IMR-90 (cell line): Measurements from ENCODE around the gene LECT2. TPM values are rescaled to one million over a fixed set of nuclear protein-coding genes. Genes with fewer than 3 reads are reported as not detected.
A peak's percentile ranks its signal among the peaks of the same experiment; 100 is the strongest.

ENCODE experiments used
- ATAC-seq: fragments of 200-7000 bp; cut with Tn5 transposase; 2 replicates; pipeline ENCODE4 v1.9.1; 2020; ENCODE audit warnings: low read depth, mild to moderate bottlenecking, moderate library complexity
- BruUV-seq: library from RNA; stranded (reverse); fragments of 400-500 nt; replicated peaks from 2 replicates; lab custom pipeline; 2021; lab: Mats Ljungman, UMichigan
- CTCF ChIA-PET: fragments of 300-600 bp; formaldehyde crosslinking; extraction: SDS; loops from one replicate; lab custom pipeline; 2021; ENCODE audit warnings: antibody characterized with exemption; lab: Yijun Ruan, JAX
- POLR2A ChIA-PET: fragments of 300-600 bp; sonication (Branson Sonifier 250); formaldehyde crosslinking; loops from one replicate; lab custom pipeline; 2022; ENCODE audit warnings: antibody characterized with exemption; ENCODE audit not compliant: unreplicated experiment; lab: Charles Lee
- DNase-seq: peaks from one replicate; pipeline ENCODE4 v3.0.0; 2013
- H2AFZ ChIP-seq: replicated peaks from 2 replicates; pipeline ENCODE3; 2013; ENCODE audit warnings: low read length, mild to moderate bottlenecking; ENCODE audit not compliant: poor library complexity
- H2AK5ac ChIP-seq: 2 replicates; pipeline ENCODE4 v1.6.1; 2013; ENCODE audit warnings: low read depth, low read length, inconsistent platforms
- H2AK9ac ChIP-seq: replicated peaks from 2 replicates; pipeline ENCODE3; 2013; ENCODE audit warnings: mild to moderate bottlenecking, low read depth, low read length, moderate library complexity; ENCODE audit not compliant: poor library complexity
- H2BK120ac ChIP-seq: 2 replicates; pipeline ENCODE4 v1.6.1; 2013; ENCODE audit warnings: low read depth, low read length, inconsistent platforms
- H2BK15ac ChIP-seq: 3 replicates; pipeline ENCODE4 v1.6.1; 2013; ENCODE audit warnings: low read depth, low read length, inconsistent platforms
- H2BK20ac ChIP-seq: 2 replicates; pipeline ENCODE4 v1.6.1; 2013; ENCODE audit warnings: low read depth, mild to moderate bottlenecking, inconsistent platforms, low read length, moderate library complexity
- H2BK5ac ChIP-seq: 2 replicates; pipeline ENCODE4 v1.6.1; 2013; ENCODE audit warnings: mild to moderate bottlenecking, low read depth, low read length, inconsistent platforms; ENCODE audit not compliant: poor library complexity, severe bottlenecking
- H3K14ac ChIP-seq: replicated peaks from 2 replicates; pipeline ENCODE4 v1.6.1; 2013; ENCODE audit warnings: low read depth, low read length, inconsistent platforms
- H3K18ac ChIP-seq: 2 replicates; pipeline ENCODE4 v1.6.1; 2013; ENCODE audit warnings: low read depth, low read length, control low read depth
- H3K23ac ChIP-seq: 2 replicates; pipeline ENCODE4 v1.6.1; 2013; ENCODE audit warnings: low read depth, low read length, inconsistent platforms
- H3K27ac ChIP-seq: 2 replicates; pipeline ENCODE4 v1.5.1; 2013; ENCODE audit warnings: mild to moderate bottlenecking, control low read depth, low read length; ENCODE audit not compliant: insufficient read depth
- H3K27me3 ChIP-seq: 2 replicates; pipeline ENCODE4 v1.6.1; 2013; ENCODE audit warnings: low read length; ENCODE audit not compliant: control insufficient read depth, insufficient read depth
- H3K36me3 ChIP-seq: 2 replicates; pipeline ENCODE4 v1.6.1; 2013; ENCODE audit warnings: low read length, mixed read lengths; ENCODE audit not compliant: control insufficient read depth, insufficient read depth
- H3K4ac ChIP-seq: 2 replicates; pipeline ENCODE4 v1.6.1; 2013; ENCODE audit warnings: low read depth, low read length, inconsistent platforms
- H3K4me1 ChIP-seq: 2 replicates; pipeline ENCODE4 v1.6.1; 2013; ENCODE audit warnings: low read length, mixed read lengths; ENCODE audit not compliant: control insufficient read depth, insufficient read depth
- H3K4me2 ChIP-seq: 2 replicates; pipeline ENCODE4 v1.6.1; 2013; ENCODE audit warnings: low read depth, mild to moderate bottlenecking, control low read depth, low read length, moderate library complexity
- H3K4me3 ChIP-seq: 2 replicates; pipeline ENCODE4 v1.5.1; 2013; ENCODE audit warnings: low read depth, mild to moderate bottlenecking, control low read depth, low read length, moderate library complexity; ENCODE audit not compliant: insufficient read depth
- H3K56ac ChIP-seq: 2 replicates; pipeline ENCODE4 v1.6.1; 2013; ENCODE audit warnings: low read length, inconsistent platforms; ENCODE audit not compliant: insufficient read depth; ENCODE audit errors: extremely low read depth
- H3K79me1 ChIP-seq, 2 experiments: 2 replicates each; pipeline ENCODE4 v1.6.1; 2013; ENCODE audit warnings: low read length in 2 of 2, inconsistent platforms in 1 of 2, low read depth in 1 of 2
- H3K9ac ChIP-seq: 2 replicates; pipeline ENCODE4 v1.6.1; 2013; ENCODE audit warnings: low read depth, low read length, control low read depth
- H3K9me1 ChIP-seq: 2 replicates; pipeline ENCODE4 v1.6.1; 2013; ENCODE audit warnings: low read length, inconsistent platforms; ENCODE audit not compliant: insufficient read depth
- H3K9me3 ChIP-seq: 2 replicates; pipeline ENCODE4 v1.6.1; 2013; ENCODE audit warnings: low read length; ENCODE audit not compliant: control insufficient read depth, insufficient read depth
- H4K20me1 ChIP-seq: 2 replicates; pipeline ENCODE4 v1.6.1; 2013; ENCODE audit warnings: low read length, inconsistent platforms; ENCODE audit not compliant: insufficient read depth
- H4K5ac ChIP-seq: 2 replicates; pipeline ENCODE4 v1.6.1; 2013; ENCODE audit warnings: mild to moderate bottlenecking, low read depth, low read length, control low read depth
- H4K8ac ChIP-seq, 2 experiments: 2 replicates each; pipeline ENCODE4 v1.6.1; 2013; ENCODE audit warnings: low read depth in 2 of 2, low read length in 2 of 2, control low read depth in 1 of 2, inconsistent platforms in 1 of 2
- H4K91ac ChIP-seq: 2 replicates; pipeline ENCODE4 v1.6.1; 2013; ENCODE audit warnings: low read depth, low read length, inconsistent platforms; ENCODE audit not compliant: insufficient read depth
- MAFK ChIP-seq: IDR thresholded peaks from 2 replicates; pipeline ENCODE4 v1.6.1; 2012; ENCODE audit warnings: low read depth, low read length, improper control_type of control experiment
- MAZ ChIP-seq: IDR thresholded peaks from 2 replicates; pipeline ENCODE4 v1.6.1; 2012; ENCODE audit warnings: low read depth, mild to moderate bottlenecking, low read length, improper control_type of control experiment, moderate library complexity, borderline replicate concordance
- RFX5 ChIP-seq: IDR thresholded peaks from 2 replicates; pipeline ENCODE4 v1.8.0; 2012; ENCODE audit warnings: low read depth, mild to moderate bottlenecking, low read length, moderate library complexity
- SMC3 ChIP-seq: fragments of 150-350 bp; IDR thresholded peaks from 2 replicates; pipeline ENCODE4 v1.6.1; 2016; ENCODE audit warnings: low read depth, mild to moderate bottlenecking, antibody characterized with exemption, low read length, moderate library complexity
- WGBS, 2 experiments: methylation state at CpG; one replicate each; pipeline versions ENCODE4 v1.1.5 to v1.1.7; 2013; ENCODE audit warnings: missing lambda C conversion rate in 2 of 2; ENCODE audit not compliant: insufficient read length in 1 of 2; ENCODE audit errors: extremely low coverage in 2 of 2; 5-methylcytosine and 5-hydroxymethylcytosine counted together
- dilution Hi-C: fragments of 300-500 bp; cut with HindIII; formaldehyde crosslinking; loops from one replicate; pipeline ENCODE4 v1.14.3; 2018; ENCODE audit warnings: low sequenced_read_pairs; ENCODE audit not compliant: unreplicated experiment
- in situ Hi-C: fragments of 300-500 bp; cut with MboI; formaldehyde crosslinking; loops from 3 replicates; pipeline ENCODE4 v1.14.3; 2019; ENCODE audit warnings: low sequenced_read_pairs, inconsistent platforms, mixed read lengths
- intact Hi-C: fragments of 100-400 bp; cut with micrococcal nuclease; formaldehyde crosslinking; loops from 2 replicates; pipeline ENCODE4 v1.10.0; 2022
- polyA plus RNA-seq, 3 experiments: library from polyadenylated mRNA; depleted of rRNA; stranded (reverse); fragments of >200 nt; gene quantifications; 2 replicates each; pipeline ENCODE4 v1.2.3, GENCODE V29; 2012; ENCODE audit warnings: low replicate concordance in 1 of 3
- total RNA-seq: library from RNA; depleted of rRNA; stranded (reverse); fragments of >200 nt; gene quantifications from 2 replicates; pipeline ENCODE4 v1.2.3, GENCODE V29; 2012
- TF ChIP-seq, protein P1 (sequence below): fragments of 150-350 bp; IDR thresholded peaks from 2 replicates; pipeline ENCODE4 v1.6.1; 2016; ENCODE audit warnings: low read depth, mild to moderate bottlenecking, low read length, moderate library complexity, borderline replicate concordance
- TF ChIP-seq, protein P2 (sequence below): conservative IDR thresholded peaks from 2 replicates; pipeline ENCODE4 v1.5.1; 2012; ENCODE audit warnings: mild to moderate bottlenecking, low read depth, low read length, improper control_type of control experiment

Gene LECT2
- total and polyA plus RNA-seq, 2 of the 4 experiments (the other 2 are of a cell fraction), result not detected

DNA sequence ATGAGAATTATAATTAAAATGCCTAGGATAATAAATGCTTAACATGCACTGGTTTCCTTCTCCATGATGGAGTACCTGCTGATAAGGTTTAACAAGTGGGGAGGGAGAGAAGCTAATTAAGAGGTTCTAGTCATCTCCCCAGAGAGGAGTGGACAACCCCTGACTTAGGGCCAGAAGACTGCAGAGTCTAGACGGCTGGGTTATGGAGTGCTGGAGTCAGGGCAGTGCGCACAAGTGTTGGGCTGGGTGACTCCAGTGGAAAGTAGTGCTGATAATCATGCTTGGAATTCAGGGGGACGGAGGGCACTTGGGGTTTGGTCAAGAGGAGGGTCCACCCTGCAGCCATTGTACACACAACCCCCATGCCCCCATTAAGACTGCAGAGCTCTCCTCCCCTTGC, 41.2 kb upstream of the LECT2 start:
- Histone ChIP-seq H3K36me3 (no peaks in the 10 kb centered on the region), H3K4me2 (no peak overlapping the region), H3K79me1 (peaks cover 0 to 25% of the 10 kb centered on the region in 2 experiments; a peak in 2 of 4 replicates), H3K9me1 (peaks cover 36% of the 10 kb centered on the region), H3K23ac (peak overlapping the region; percentile 21), H2BK20ac (peak overlapping the region; percentile 92), H3K56ac (peak overlapping the region; percentile 40; the same call in 1 of the 2 replicates), H2BK15ac (peak overlapping the region; percentile 46; the same call in 2 of the 3 replicates), H2BK120ac (peak overlapping the region; percentile 95), H3K9ac (0 out of 2 replicates have a peak overlapping the region, but pooled peaks have one; percentile 2), H2AFZ (peak overlapping the region; percentile 28), H2AK9ac (no peak overlapping the region), H4K91ac (peak overlapping the region; percentile 93), H3K14ac (peak overlapping the region; percentile 69), H3K9me3 (no peaks in the 10 kb centered on the region), H4K5ac (peak overlapping the region; percentile 15), H3K4me3 (no peak overlapping the region), H3K27me3 (no peaks in the 10 kb centered on the region), H3K4ac (peak overlapping the region; percentile 82), H3K27ac (peak overlapping the region; percentile 35), H2AK5ac (peak overlapping the region; percentile 89), H3K4me1 (peaks cover 37% of the 10 kb centered on the region), H4K20me1 (no peaks in the 10 kb centered on the region), H3K18ac (peak overlapping the region; percentile 43), H2BK5ac (peak overlapping the region; percentile 92), H4K8ac (peak overlapping the region; percentile 34 to 83; a peak in 3 of 4 replicates)
- dilution Hi-C loops, result no loop called here
- intact Hi-C loops, result loop anchor here (2.0 kb wide), 2 partner anchors 15 to 23 kb away; no protein-coding TSS in a partner anchor
- BruUV-seq, result no TSS peak
- ATAC-seq, result no peak
- WGBS, 2 experiments, result no CpG with 5 or more reads among the region's 3 CpGs
- CTCF ChIA-PET, result interaction anchor here (1.0 kb wide), 2 partner anchors 23 to 45 kb away, joined by 3 to 8 read pairs; no protein-coding TSS in a partner anchor
- TF ChIP-seq MAFK (no peak), RFX5 (no peak), MAZ (no peak), SMC3 (no peak)
- TF ChIP-seq, protein P1, sequence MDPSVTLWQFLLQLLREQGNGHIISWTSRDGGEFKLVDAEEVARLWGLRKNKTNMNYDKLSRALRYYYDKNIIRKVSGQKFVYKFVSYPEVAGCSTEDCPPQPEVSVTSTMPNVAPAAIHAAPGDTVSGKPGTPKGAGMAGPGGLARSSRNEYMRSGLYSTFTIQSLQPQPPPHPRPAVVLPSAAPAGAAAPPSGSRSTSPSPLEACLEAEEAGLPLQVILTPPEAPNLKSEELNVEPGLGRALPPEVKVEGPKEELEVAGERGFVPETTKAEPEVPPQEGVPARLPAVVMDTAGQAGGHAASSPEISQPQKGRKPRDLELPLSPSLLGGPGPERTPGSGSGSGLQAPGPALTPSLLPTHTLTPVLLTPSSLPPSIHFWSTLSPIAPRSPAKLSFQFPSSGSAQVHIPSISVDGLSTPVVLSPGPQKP, result no peak
- TF ChIP-seq, protein P2, sequence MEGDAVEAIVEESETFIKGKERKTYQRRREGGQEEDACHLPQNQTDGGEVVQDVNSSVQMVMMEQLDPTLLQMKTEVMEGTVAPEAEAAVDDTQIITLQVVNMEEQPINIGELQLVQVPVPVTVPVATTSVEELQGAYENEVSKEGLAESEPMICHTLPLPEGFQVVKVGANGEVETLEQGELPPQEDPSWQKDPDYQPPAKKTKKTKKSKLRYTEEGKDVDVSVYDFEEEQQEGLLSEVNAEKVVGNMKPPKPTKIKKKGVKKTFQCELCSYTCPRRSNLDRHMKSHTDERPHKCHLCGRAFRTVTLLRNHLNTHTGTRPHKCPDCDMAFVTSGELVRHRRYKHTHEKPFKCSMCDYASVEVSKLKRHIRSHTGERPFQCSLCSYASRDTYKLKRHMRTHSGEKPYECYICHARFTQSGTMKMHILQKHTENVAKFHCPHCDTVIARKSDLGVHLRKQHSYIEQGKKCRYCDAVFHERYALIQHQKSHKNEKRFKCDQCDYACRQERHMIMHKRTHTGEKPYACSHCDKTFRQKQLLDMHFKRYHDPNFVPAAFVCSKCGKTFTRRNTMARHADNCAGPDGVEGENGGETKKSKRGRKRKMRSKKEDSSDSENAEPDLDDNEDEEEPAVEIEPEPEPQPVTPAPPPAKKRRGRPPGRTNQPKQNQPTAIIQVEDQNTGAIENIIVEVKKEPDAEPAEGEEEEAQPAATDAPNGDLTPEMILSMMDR, result no peak
- no peak for DNase-seq
- POLR2A ChIA-PET, result no interaction called here
- in situ Hi-C loops, result no loop called here
